Choroid plexus epithelial cell (primary cell): ENCODE results near the gene CTSA.
A peak's percentile ranks its signal among the peaks of the same experiment; 100 is the strongest.

Experiments
- DNase-seq: peaks from one replicate; pipeline ENCODE4 v3.0.0-alpha.2; 2010; ENCODE audit warnings: low read depth
- H3K4me3 ChIP-seq: 2 replicates; pipeline ENCODE4 v1.5.1; 2011; ENCODE audit warnings: low read depth, mild to moderate bottlenecking, control low read depth, low read length, moderate library complexity
- CTCF ChIP-seq: conservative IDR thresholded peaks from 2 replicates; pipeline ENCODE4 v1.5.1; 2011; ENCODE audit warnings: low read depth, mild to moderate bottlenecking, control low read depth, inconsistent platforms, low read length, moderate library complexity

CTSA gene

GRCh38 chr20:45848969-45849582 is 42.1 kb upstream of the CTSA start:
- no peak for DNase-seq
- H3K4me3 ChIP-seq, result no peak overlapping the region
- no peak for TF ChIP-seq CTCF

DNA sequence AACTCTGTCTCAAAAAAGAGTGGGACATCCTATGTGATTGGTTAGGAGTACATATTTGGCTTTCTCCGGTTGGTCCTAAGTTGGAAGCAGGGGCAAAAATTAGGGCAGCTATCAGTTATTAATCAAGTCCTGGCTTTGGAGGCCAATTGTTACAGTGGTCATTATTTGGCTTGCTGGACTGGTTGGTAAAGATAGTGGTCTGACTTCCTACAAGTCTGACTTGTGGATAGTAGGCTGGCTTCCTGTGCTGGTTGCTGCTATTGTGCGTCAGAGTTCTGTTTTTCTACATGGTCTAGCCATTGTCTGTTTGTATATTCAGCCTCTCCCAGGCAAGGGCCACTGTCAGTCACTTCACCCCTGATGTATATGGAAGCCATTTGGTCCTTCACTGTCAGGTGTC is 40.9 kb upstream of the CTSA start:
- DNase-seq, result no peak
- TF ChIP-seq CTCF, result no peak
- no peak overlapping the region for H3K4me3 ChIP-seq

DNA sequence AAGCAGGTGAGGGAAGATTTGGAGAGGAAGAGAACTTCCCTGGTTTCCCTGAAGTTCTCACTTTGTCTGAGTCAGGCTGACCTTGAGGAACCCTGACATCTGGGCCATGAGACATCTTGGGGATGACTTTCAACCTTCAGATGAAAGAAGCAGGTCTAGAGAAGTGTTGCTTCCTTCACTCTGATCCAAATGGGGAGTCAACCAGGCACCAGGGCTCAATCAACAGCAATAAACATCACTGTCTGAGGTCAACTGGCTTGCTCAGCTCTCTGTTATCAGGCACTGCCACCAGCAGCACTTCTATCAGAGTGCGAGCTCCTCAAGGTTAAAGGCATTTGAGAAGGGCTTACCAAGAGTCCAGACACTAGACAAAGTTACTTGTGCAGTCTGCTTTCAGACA is 40.2 kb upstream of the CTSA start:
- TF ChIP-seq CTCF, result no peak
- DNase-seq, result no peak
- no peak overlapping the region for H3K4me3 ChIP-seq

- TF ChIP-seq CTCF, result no peak
- H3K4me3 ChIP-seq, result no peak overlapping the region
- no peak for DNase-seq
These were observed 39.6 kb upstream of the CTSA start for GRCh38 chr20:45851501-45851900.

- no peak overlapping the region for H3K4me3 ChIP-seq
- no peak for DNase-seq
- no peak for TF ChIP-seq CTCF
These were observed 38.8 kb upstream of the CTSA start for GRCh38 chr20:45852326-45852725.

DNA sequence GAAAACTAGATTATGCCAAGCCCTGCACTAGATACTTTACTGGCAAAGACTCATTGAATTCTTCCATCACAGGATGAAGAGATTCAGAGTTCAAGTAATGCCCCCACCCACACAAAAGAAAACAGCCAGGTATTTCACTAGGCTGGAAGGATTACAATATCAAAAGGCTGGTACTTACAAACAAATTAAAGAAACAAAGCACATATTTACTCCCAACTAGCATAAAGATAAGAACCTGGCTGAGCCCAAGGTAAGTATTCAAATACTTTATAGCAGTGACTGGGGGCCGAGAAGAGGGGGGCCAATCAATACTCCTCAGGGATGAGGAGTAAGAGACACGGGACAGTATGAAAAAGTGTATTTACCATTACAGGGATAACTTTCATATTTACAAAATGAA is 37.7 kb upstream of the CTSA start:
- no peak for DNase-seq
- no peak overlapping the region for H3K4me3 ChIP-seq
- no peak for TF ChIP-seq CTCF

DNA sequence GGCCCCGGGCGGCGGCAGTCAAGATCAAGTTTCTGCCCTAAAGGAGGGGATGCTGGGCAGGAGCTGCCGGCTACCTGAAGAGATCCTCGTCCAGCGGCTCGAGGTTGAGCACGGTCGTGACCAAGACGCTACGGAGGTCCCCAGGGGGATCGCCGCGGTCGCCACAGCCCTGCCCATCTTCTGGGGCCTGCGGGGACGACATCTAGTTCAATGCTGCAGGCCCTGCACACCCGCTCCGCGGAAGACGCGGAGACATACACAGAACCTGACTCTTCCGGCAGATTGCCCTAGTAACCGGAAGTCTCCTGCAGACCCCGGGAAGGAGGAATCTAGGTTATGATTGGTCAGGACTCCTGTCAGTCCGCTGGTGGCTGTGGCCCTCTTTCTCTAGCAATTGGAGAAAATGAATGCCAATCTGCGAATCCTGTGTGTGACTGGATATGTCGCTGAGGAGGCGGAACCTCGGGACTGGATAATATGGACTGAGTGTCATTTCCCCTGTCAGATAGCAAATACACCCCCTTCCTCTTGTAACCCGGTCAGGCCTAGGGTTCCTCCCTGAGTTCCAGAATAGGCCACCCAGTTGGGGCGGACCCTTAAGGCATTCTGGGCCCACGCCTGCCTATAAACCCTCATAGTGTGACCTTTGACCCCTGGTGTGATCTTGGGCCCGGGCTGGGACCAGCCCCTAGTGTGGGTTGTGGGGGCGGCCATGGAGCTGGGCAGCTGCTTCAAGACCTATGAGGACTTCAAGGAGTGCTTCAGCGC is 33.8 kb upstream of the CTSA start, which contains the start of the genes ACOT8 and ZSWIM3:
ACOT8 (minus strand) TSS at position 279 of the 768 bp plus-strand sequence; CDS start at position 202, 77 bp downstream.
ZSWIM3 (plus strand) TSS at position 501 of the 768 bp plus-strand sequence; CDS start at position 713, 212 bp downstream.
- no peak for TF ChIP-seq CTCF
- peak; percentile 100 for DNase-seq
- peak within 1 kb of the TSS; percentile 91 for H3K4me3 ChIP-seq
